ENCODE measurements around the gene FOXJ3. TPM values are rescaled to one million over a fixed set of nuclear protein-coding genes. Genes with fewer than 3 reads are reported as not detected.

FOXJ3 gene
- total and polyA plus RNA-seq, 10 donors = 8.9 to 85.8 (median 57.3) TPM

- H3K36me3 ChIP-seq = peaks cover 0 to 24% (median 0%) of the 10 kb centered on the region in 6 donors
- H3K4me3 ChIP-seq = no peak overlapping the region
- intact Hi-C loops (cut with DNase I; ENCODE audit: low total_unique reads) = no loop called here
- 95 to 100% (median 99%) methylated on average over 1 of the region's 1 CpG for WGBS, 5 donors
- DNase-seq = no peak
- H3K9me3 ChIP-seq = no peaks in the 10 kb centered on the region
- peaks cover 0 to 16% (median 9%) of the 10 kb centered on the region in 6 donors for H3K4me1 ChIP-seq
- no peaks in the 10 kb centered on the region for H3K27me3 ChIP-seq (replicated peaks in 1 of 7)
- no peak for TF ChIP-seq POLR2AphosphoS5 (IDR thresholded peaks at IDR 0.05)
- no peak for TF ChIP-seq POLR2A (IDR thresholded peaks at IDR 0.05)
- no peak for TF ChIP-seq CTCF (IDR thresholded peaks at IDR 0.05 in 8 of 11, conservative IDR thresholded peaks at IDR 0.05 in 3 of 11)
- H3K27ac ChIP-seq = no peak overlapping the region
Observed at GRCh38 chr1:42223036-42223435, 112.0 kb downstream of the FOXJ3 start.

- no peak for DNase-seq
- Histone ChIP-seq H3K4me3 (no peak overlapping the region), H3K27ac (no peak overlapping the region), H3K27me3 (replicated peaks in 1 of 7) (no peaks in the 10 kb centered on the region), H3K9me3 (no peaks in the 10 kb centered on the region), H3K36me3 (peaks cover 0 to 20% (median 0%) of the 10 kb centered on the region in 6 donors), H3K4me1 (peaks cover 0 to 16% (median 10%) of the 10 kb centered on the region in 6 donors)
- WGBS, 5 donors = 94 to 98% (median 96%) methylated on average over 2 of the region's 2 CpGs
- intact Hi-C loops (cut with DNase I; ENCODE audit: low total_unique reads) = no loop called here
- TF ChIP-seq POLR2AphosphoS5 (IDR thresholded peaks at IDR 0.05) (no peak), POLR2A (IDR thresholded peaks at IDR 0.05) (no peak), CTCF (IDR thresholded peaks at IDR 0.05 in 8 of 11, conservative IDR thresholded peaks at IDR 0.05 in 3 of 11) (no peak)
Observed at GRCh38 chr1:42221952-42222606, 113.0 kb downstream of the FOXJ3 start.

- TF ChIP-seq CTCF (IDR thresholded peaks at IDR 0.05 in 8 of 11, conservative IDR thresholded peaks at IDR 0.05 in 3 of 11) = no peak
- no peak for TF ChIP-seq POLR2AphosphoS5 (IDR thresholded peaks at IDR 0.05)
- no peak for TF ChIP-seq POLR2A (IDR thresholded peaks at IDR 0.05)
- DNase-seq = no peak
- H3K27me3 ChIP-seq (replicated peaks in 1 of 7) = no peaks in the 10 kb centered on the region
- intact Hi-C loops (cut with DNase I; ENCODE audit: low total_unique reads) = no loop called here
- peaks cover 0 to 14% (median 0%) of the 10 kb centered on the region in 6 donors for H3K36me3 ChIP-seq
- peaks cover 0 to 16% (median 9%) of the 10 kb centered on the region in 6 donors for H3K4me1 ChIP-seq
- 96 to 100% (median 99%) methylated on average over 2 of the region's 2 CpGs for WGBS, 5 donors
- H3K27ac ChIP-seq = no peak overlapping the region
- H3K4me3 ChIP-seq = no peak overlapping the region
- no peaks in the 10 kb centered on the region for H3K9me3 ChIP-seq
Observed at GRCh38 chr1:42221456-42221855, 113.6 kb downstream of the FOXJ3 start.

- Histone ChIP-seq H3K4me3 (no peak overlapping the region), H3K27me3 (replicated peaks in 1 of 7) (no peaks in the 10 kb centered on the region), H3K36me3 (peaks cover 0 to 17% (median under 1%) of the 10 kb centered on the region in 6 donors), H3K27ac (no peak overlapping the region), H3K9me3 (peaks cover 0 to 8% (median 1%) of the 10 kb centered on the region in 8 donors), H3K4me1 (peaks cover 0 to 20% (median 9%) of the 10 kb centered on the region in 6 donors)
- TF ChIP-seq POLR2AphosphoS5 (IDR thresholded peaks at IDR 0.05) (no peak), POLR2A (IDR thresholded peaks at IDR 0.05) (no peak)
- intact Hi-C loops (cut with DNase I; ENCODE audit: low total_unique reads) = no loop called here
- DNase-seq = no peak
- 80 to 96% (median 91%) methylated on average over 1 of the region's 1 CpG for WGBS, 5 donors
Observed at GRCh38 chr1:42219627-42220026, 115.4 kb downstream of the FOXJ3 start.

Measured in spleen (tissue), 11 donors.